WI38 (cell line): Measurements from ENCODE around the gene SPRN.
"Not testable (repeated sequence)": the region's sequence is repeated elsewhere in the genome, so short reads cannot be mapped to it uniquely, and the experiment has no call there.

Source experiments
- H3K4me3 ChIP-seq: 2 replicates; pipeline ENCODE4 v1.5.1; 2011; ENCODE audit warnings: low read depth, mild to moderate bottlenecking, control low read depth, low read length
- TF ChIP-seq, protein P1 (sequence below): IDR thresholded peaks from 2 replicates; pipeline ENCODE4 v1.5.1; 2012; ENCODE audit warnings: low read depth, mild to moderate bottlenecking, control low read depth, low read length

Gene SPRN

GRCh38 chr10:133381036-133381435, 43.4 kb downstream of the SPRN start:
- TF ChIP-seq, protein P1, sequence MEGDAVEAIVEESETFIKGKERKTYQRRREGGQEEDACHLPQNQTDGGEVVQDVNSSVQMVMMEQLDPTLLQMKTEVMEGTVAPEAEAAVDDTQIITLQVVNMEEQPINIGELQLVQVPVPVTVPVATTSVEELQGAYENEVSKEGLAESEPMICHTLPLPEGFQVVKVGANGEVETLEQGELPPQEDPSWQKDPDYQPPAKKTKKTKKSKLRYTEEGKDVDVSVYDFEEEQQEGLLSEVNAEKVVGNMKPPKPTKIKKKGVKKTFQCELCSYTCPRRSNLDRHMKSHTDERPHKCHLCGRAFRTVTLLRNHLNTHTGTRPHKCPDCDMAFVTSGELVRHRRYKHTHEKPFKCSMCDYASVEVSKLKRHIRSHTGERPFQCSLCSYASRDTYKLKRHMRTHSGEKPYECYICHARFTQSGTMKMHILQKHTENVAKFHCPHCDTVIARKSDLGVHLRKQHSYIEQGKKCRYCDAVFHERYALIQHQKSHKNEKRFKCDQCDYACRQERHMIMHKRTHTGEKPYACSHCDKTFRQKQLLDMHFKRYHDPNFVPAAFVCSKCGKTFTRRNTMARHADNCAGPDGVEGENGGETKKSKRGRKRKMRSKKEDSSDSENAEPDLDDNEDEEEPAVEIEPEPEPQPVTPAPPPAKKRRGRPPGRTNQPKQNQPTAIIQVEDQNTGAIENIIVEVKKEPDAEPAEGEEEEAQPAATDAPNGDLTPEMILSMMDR, result no peak
- no peak overlapping the region for H3K4me3 ChIP-seq

- TF ChIP-seq, protein P1, result no peak
- peak overlapping the region; percentile 51 for H3K4me3 ChIP-seq
Observed at GRCh38 chr10:133379801-133380666, 44.4 kb downstream of the SPRN start.

DNA sequence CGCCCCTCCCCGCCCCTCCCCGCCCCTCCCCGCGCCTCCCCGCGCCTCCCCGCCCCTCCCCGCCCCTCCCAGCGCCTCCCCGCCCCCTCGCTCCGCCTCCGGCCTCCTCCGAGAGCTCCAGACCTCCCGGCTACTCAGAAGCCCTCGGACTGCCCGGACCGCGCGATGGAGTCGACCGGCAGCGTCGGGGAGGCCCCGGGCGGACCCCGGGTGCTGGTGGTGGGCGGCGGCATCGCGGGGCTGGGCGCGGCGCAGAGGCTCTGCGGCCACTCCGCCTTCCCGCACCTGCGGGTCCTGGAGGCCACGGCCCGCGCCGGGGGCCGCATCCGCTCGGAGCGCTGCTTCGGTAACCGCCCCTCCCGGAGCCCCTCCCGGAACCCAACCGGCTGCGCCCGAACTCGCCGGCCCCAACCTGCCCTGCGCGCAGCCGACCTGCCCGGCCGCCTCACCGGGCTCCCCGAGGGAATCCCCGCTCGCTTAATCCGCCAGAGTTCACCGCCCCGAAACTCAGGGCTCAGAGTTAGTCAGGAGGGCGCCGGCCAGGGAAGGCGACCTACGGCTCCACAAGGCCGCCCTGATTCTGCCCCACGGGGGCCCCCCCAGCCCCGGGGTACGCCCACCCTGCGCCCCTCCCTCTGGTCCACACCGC, 45.1 kb downstream of the SPRN start, which contains the start of gene PAOX:
Gene PAOX (plus strand): TSS at position 111 of the 649 bp plus-strand sequence. CDS start 55 bp downstream, at position 166.
- peak within 1 kb of the TSS; percentile 74 for H3K4me3 ChIP-seq
- TF ChIP-seq, protein P1, result no peak

DNA sequence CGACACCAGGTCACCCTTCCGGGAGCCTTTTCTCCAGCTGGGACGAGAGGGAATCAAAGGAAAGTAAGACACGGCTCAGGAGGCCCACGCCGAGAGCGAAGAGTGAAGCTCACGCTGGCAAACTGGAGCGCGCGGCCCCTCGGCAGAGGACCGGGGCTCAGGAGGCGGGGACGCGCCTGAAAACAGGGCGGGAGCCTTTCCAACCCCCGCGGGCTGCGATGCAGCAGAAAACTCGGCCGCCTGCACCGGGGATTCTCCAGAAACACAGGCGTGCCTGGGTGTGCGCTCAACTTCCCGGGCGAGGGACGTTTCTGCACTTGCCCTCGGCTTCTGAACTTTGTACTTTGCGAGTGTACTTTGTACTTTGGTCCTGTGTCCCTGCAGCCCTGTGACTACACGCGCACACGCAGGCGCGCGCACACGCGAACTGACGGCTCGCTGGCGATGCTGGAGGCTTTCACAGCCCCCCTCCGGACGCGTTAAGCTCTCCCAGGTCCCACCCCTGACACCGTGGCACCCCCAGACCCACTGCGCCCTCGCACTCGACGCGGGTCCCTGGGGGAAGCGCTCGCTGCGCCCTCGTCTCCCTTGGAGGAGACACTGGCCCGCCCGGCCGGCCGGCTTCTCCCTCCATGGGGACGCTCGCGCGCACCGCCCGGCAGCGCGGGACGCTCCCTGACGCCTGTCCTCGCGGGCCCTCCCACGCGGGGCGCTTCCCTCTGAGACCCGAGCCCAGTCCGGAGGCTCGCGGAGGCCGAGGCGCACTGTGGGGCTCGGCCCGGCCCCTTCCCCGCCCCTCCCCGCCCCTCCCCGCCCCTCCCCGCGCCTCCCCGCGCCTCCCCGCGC, 46.0 kb downstream of the SPRN start:
- TF ChIP-seq, protein P1, result no peak
- peak overlapping the region; percentile 74 for H3K4me3 ChIP-seq

DNA sequence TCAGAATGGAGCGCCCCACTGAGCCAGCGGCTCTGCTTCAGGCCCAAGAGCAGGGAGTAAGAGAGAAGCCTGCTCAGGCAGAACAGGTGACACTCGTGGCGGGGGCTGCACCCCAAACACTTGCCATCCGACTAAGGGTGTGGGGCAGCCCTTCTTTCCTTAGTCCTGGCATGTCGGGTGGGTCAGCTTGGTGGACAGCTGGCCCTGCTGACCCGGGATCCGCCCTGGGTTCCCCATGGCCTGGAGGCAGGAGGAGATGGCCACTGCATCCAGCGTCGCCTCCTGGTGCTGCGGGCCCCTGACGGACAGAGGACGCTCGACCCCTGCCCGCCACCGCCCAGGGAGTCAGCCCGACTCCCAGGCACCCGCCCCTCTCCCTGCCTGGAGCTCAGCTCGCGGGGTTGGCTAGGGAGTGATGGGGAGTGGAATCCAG, 46.6 kb downstream of the SPRN start:
- TF ChIP-seq, protein P1, result no peak

GRCh38 chr10:133377025-133377817, 47.2 kb downstream of the SPRN start:
- H3K4me3 ChIP-seq, result no peak overlapping the region
- TF ChIP-seq, protein P1, result no peak

More for the DNA sequence above, 46.6 kb downstream of the SPRN start:
- H3K4me3 ChIP-seq, result peak overlapping the region; percentile 74

DNA sequence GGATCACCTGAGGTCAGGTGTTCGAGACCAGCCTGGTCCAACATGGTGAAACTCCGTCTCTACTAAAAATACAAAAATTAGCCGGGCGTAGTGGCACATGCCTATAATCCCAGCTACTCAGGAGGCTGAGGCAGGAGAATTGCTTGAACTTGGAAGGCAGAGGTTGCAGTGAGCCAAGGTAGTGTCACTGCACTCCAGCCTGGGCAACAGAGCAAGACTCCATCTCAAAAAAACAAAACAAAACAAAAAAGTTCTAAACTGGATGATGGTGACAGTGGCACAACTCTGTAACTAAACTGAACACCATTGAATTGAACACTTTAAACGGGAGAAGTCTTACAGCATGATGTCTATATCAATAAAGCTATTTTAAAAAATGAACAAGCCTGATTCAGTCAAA, 48.2 kb downstream of the SPRN start:
- not testable (repeated sequence) for H3K4me3 ChIP-seq
